HG02571 (cell line): ENCODE data around the gene KCNIP1.

ENCODE experiments used
- ATAC-seq: cut with Tn5 transposase; IDR thresholded peaks from one replicate; pipeline ENCODE4 v1.9.1; 2021; ENCODE audit warnings: mild to moderate bottlenecking, moderate library complexity; ENCODE audit not compliant: unreplicated experiment

The KCNIP1 gene

DNA sequence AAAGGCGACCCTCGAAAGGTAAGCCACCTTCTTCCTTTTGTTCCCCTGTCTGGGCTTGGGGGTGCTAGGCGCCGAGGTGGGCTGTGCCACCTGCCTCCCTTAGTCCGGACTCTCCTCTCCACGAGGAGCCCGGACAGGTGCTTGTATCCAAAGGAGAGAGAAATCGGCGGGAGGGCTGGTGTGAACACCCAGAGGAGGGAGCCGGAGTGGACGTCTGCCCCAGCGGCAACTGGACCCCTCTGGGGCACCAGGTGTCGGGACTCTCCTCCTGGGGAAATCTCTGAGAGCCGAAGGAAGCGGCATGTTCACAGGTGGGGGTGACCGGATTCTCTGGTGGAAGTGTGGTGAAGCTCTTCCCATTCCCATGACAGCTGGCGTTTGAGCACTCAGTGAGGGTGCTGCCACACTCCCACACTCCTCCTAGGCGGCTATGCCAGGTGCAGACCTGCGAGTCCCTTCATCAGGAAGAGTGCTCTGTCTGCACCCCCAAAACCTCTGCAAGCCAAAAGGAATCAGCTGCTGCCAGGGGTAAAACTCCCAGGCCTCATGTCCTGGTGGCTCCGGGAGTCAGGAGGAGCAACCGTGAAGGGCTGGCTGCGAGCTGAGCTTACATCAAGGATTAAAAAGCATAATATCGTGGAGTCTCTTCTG, 921 bp downstream of the KCNIP1 start:
- ATAC-seq, result no peak

GRCh38 chr5:170508036-170508435, 4.2 kb downstream of the KCNIP1 start:
- no peak for ATAC-seq

DNA sequence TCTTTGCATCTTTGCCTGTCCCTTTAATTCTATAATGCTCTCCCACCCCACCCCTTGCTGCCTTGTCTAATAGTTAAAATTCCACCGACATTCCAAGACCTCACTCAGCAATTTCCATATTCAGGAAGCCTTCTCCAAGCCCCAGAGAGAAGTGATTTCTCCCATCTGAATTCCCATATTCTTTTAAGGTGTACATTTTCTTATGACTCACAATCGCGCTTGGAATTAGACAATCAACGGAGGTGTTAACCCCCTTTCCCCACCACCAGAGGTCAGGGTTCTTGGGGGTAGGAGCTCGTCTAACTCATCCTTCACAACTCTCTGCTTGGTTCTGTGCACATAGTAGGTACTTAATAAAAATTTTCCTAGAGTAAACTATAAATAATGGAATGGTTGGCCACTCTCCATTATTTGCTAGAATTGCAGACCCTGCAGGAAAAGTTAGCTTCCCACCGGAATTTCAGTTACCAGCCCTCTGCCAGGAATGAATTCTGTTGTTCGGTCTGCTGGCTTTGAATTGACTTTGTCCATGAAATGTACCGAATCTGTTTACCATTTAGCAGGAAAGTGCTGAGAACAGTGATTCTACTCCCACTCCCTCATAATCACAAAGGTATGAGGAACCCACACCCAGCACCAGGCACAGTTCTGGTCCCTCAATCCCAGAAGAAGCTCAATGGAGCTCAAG, 5.0 kb downstream of the KCNIP1 start:
- no peak for ATAC-seq

DNA sequence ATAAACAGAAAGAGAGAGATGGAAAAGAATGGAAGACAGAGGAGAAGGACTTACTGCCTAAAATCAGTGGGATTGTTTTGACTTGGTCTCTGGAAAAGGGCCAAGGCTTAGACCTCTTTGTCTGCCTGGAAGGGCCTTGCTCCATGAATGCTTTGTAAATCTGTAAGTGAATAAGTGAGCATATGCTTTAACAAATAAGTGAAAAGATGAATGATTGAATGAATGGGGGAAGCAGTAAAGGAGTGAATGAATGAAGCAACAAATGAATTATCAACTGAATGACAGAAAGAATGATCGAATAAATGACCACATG, 5.5 kb downstream of the KCNIP1 start:
- no peak for ATAC-seq

DNA sequence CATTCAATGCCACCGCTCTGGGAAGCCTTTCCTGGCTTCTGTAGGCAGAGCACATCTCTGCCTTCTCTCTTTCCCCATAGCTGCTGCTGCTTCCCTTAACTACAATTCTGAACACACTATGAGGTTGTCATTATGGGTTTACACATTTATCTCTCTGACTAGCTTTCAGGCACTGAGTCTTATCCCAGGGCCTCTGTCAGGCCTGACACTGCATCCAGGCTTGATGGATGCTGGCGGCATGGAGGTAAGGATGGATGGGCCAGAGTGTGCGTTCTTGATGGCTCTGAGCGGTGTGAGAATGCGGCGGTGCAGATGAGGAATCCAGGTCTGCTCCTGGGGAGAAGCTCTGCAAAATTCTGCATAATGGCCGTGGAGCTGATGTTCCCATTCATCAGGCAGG, 6.3 kb downstream of the KCNIP1 start:
- no peak for ATAC-seq

DNA sequence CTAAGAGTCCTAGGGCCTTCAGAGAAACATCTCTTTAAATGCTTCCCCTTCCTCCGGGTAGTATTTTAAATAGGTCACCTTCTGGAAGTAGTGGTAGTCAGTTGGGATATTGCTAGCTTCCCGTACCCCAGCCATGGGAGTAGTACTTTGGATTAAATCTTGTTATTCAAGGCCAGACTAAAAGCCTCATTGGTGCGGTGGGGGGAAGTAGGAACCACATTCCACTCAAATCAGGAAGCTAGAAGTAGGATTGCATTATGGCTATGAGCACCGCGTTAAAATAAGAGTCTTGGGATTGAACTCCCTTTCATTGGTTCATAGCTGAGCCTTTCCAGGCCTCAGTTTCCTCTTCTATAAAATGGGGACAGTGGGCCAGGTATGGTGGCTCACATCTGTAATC, 6.7 kb downstream of the KCNIP1 start:
- ATAC-seq, result no peak

DNA sequence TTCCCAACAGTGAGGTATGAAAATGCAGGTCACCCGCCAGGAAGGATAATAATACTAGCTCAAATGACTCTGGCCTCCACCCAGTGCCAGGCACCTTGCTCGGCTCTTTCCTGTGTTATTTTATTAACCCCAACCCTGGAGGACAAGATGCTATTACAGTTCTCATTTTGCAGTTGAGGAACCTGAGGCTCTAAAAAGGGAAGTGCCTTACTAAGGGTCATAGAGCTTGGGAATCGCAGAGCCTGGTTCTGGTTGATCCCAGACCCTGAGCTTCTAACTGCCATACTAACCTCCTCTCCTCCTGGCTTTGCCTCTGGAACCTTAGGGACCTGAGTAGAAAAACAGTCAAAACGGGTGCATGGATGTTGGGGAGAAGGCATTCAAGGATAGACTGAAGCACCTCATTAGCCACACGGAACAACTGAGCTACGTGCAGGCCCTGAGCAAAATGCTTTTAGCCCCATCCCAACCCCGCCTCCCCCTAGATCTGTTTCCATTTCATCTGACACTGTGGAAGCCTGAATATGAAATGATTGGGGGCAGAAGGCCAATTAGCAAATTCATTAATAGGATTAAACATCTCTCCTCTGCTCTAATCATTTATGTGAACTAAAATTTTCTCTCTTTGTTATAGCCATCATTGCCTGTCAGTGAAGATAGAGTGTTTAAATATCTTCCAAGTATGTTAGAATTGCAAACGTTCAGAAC, 7.9 kb downstream of the KCNIP1 start:
- no peak for ATAC-seq

GRCh38 chr5:170513856-170514525, 10.2 kb downstream of the KCNIP1 start:
- no peak for ATAC-seq

GRCh38 chr5:170517411-170517810, 13.6 kb downstream of the KCNIP1 start:
- ATAC-seq, result no peak

GRCh38 chr5:170518277-170518676, 14.5 kb downstream of the KCNIP1 start:
- no peak for ATAC-seq

GRCh38 chr5:170519549-170519948, 15.7 kb downstream of the KCNIP1 start:
- no peak for ATAC-seq

- no peak for ATAC-seq
Measured at GRCh38 chr5:170520372-170520771, 16.6 kb downstream of the KCNIP1 start.

DNA sequence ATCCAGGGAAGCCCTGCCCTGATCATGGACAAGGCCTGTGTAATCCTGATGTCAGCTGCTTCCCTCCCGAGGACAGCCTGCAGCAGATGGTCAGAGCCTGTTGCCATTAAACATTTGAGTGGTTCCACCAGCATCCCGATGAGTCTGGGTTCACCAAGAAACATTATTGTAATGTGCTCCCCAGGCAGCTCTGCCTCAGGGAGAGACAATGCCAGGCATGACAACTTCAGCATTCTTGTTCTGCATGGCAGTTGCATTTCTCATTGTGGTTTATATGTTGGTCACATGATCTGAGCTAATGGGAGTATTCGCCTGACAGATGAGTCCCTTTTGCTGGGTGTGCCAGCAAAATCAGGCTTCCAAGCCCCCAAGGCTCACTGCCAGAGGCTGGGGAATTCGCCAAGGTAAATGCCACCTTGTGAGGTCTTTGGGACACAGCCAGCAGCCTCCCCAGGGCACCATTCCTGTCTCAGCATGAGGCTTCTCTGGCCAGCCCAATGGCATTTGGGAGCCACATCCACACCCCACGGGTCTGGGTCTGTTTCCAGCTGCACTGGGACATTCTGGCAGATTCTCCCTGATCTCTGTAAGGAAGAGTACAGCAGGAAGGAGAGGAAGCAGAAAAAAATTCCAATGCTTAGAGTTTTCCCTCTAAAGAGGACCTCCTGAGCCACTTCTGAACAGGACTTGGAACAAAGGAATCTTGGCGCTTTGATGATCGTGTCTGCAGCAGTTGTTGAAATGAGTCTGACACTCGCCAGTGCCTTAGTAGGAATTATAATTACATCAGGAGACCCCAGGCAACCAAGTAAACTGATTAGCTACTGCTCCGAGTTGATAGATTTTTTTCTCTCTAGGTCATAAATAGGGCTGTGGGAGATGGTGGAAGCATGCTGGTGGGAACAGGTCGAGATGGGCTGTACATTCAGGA, 18.7 kb downstream of the KCNIP1 start:
- no peak for ATAC-seq

DNA sequence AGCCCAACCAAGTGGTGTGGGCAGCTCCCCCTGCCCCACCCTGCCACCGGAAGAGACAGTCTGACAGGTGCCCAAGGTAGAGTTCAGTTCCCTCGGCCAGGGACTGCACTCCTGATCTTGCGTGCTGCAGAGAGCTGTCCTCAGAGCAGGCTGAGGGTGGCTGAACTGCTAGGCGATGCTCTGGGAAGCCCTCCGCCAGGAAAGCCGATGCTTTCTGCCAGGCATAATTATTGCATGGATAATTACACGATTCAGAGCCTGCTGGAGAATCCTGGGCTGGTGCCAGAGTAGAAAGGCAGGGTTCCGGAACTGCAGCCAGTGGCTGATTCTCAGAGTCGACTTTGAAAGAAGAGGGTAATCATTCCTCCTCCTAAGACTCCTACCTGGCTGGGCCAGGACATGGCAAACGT, 19.3 kb downstream of the KCNIP1 start:
- ATAC-seq, result no peak

- ATAC-seq, result no peak
Measured at GRCh38 chr5:170523830-170524229, 20.0 kb downstream of the KCNIP1 start.

GRCh38 chr5:170524576-170524975, 20.8 kb downstream of the KCNIP1 start:
- ATAC-seq, result no peak

GRCh38 chr5:170525470-170526211, 21.8 kb downstream of the KCNIP1 start:
- no peak for ATAC-seq

GRCh38 chr5:170527991-170528390, 24.2 kb downstream of the KCNIP1 start:
- no peak for ATAC-seq

DNA sequence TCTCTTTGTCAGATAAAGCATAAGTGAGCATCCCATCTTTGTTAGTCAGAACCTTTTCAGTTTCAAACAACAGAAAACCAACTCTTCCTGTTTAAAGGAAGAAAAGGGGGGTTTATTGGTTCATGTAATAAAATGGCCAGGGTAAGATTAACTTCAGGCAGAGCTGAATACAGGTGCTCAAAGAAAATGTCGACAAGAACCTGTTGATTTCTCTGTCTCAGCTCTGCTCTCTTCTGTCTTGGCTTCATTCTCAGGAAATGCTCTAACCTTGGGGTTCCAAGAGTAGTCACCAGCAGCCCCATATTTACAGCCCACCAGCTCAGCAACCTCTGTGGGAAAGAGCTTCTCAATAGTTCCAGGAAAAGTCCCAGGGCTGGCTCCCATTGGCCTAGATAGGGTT, 25.2 kb downstream of the KCNIP1 start:
- ATAC-seq, result no peak

DNA sequence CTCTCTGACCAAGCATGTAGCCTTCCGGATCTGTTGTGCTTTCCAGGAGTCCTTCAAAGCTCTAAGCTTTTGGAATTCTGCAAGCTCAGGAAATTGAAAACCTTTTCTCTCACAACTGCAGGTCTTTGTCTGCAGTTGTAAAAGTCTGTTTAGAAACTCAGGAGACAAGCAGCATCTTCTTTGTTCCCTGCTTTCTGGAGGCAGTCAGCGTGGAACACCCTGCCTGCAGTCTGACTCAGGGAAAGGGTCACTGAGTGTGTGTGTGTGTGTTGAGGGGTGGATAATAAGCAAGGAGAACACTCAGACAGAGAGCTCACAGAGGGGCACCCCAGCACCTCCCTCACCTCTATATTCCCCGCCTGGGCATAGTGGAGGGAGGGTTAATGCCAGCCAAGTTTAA, 29.1 kb downstream of the KCNIP1 start:
- ATAC-seq, result no peak
